K562 (cell line): ENCODE measurements around the gene LRRC74B. TPM values are rescaled to one million over a fixed set of nuclear protein-coding genes. Genes with fewer than 3 reads are reported as not detected.

Source experiments
- BRCA1 ChIP-seq, 2 experiments: fragments of 450-650 bp in 1 of 2; sonication (generic) in 1 of 2; formaldehyde crosslinking in 1 of 2; IDR thresholded peaks; 2 replicates each; pipeline versions ENCODE4 v1.5.0 to v1.6.1; 2017 to 2020; ENCODE audit warnings: mild to moderate bottlenecking in 1 of 2, missing genetic modification reagents in 1 of 2
- FIP1L1 ChIP-seq: fragments of 200-400 bp; formaldehyde crosslinking; IDR thresholded peaks from 2 replicates; pipeline ENCODE4 v1.6.1; 2018; ENCODE audit warnings: mild to moderate bottlenecking, low read depth, low read length; ENCODE audit not compliant: poor library complexity, severe bottlenecking
- FOXO4 ChIP-seq: fragments of 450-650 bp; formaldehyde crosslinking; IDR thresholded peaks from 2 replicates; pipeline ENCODE4 v1.4.0; 2020; ENCODE audit warnings: mild to moderate bottlenecking, moderate library complexity
- GTF2B ChIP-seq: IDR thresholded peaks from 2 replicates; pipeline ENCODE4 v1.6.1; 2011; ENCODE audit not compliant: insufficient read length; ENCODE audit errors: extremely low read depth
- HDAC2 ChIP-seq: fragments of 450-650 bp; IDR thresholded peaks from 2 replicates; pipeline ENCODE4 v1.6.1; 2016; ENCODE audit warnings: mild to moderate bottlenecking
- KAT8 ChIP-seq: fragments of 450-650 bp; IDR thresholded peaks from 2 replicates; pipeline ENCODE4 v1.6.1; 2016; ENCODE audit warnings: low read depth, mild to moderate bottlenecking
- KHSRP ChIP-seq: fragments of 450-650 bp; IDR thresholded peaks from 2 replicates; pipeline ENCODE4 v1.6.1; 2017
- L3MBTL2 ChIP-seq: fragments of 450-650 bp; IDR thresholded peaks from 2 replicates; pipeline ENCODE4 v1.6.1; 2016; ENCODE audit warnings: mild to moderate bottlenecking, moderate library complexity
- MAFK ChIP-seq: IDR thresholded peaks from 2 replicates; pipeline ENCODE4 v1.6.1; 2011; ENCODE audit warnings: low read length, improper control_type of control experiment
- MXI1 ChIP-seq: IDR thresholded peaks from 2 replicates; pipeline ENCODE4 v1.6.1; 2011; ENCODE audit warnings: low read depth, mild to moderate bottlenecking, improper control_type of control experiment, low read length
- NCOA4 ChIP-seq: fragments of 450-650 bp; IDR thresholded peaks from 2 replicates; pipeline ENCODE4 v1.6.1; 2018; ENCODE audit warnings: mild to moderate bottlenecking; ENCODE audit not compliant: partially characterized antibody
- SIN3B ChIP-seq: fragments of 450-650 bp; IDR thresholded peaks from 2 replicates; pipeline ENCODE4 v1.6.1; 2017; ENCODE audit warnings: low read depth, mild to moderate bottlenecking, moderate library complexity
- U2AF1 ChIP-seq: fragments of 200-400 bp; formaldehyde crosslinking; optimal IDR thresholded peaks from 2 replicates; pipeline ENCODE3; 2017; ENCODE audit warnings: mild to moderate bottlenecking, low read depth, low read length, moderate library complexity
- ZFPM2 ChIP-seq: fragments of 250-450 bp; sonication (Bioruptor Pico); IDR thresholded peaks from 2 replicates; pipeline ENCODE4 v1.5.1; 2022; ENCODE audit warnings: mild to moderate bottlenecking
- ZNF280B ChIP-seq: fragments of 250-450 bp; sonication (Bioruptor Pico); IDR thresholded peaks from 2 replicates; pipeline ENCODE4 v1.5.1; 2021; ENCODE audit warnings: mild to moderate bottlenecking
- ZNF316 ChIP-seq: fragments of 450-650 bp; IDR thresholded peaks from 2 replicates; pipeline ENCODE4 v1.6.1; 2016
- ZNF347 ChIP-seq: fragments of 450-650 bp; formaldehyde crosslinking; IDR thresholded peaks from 2 replicates; pipeline ENCODE4 v1.4.0; 2020; ENCODE audit warnings: low read depth, mild to moderate bottlenecking, moderate library complexity
- polyA plus RNA-seq, 8 experiments: library from polyadenylated mRNA; depleted of rRNA in 4 of 8; stranded (reverse) in 5 of 8; unstranded in 3 of 8; fragments of >200 nt; fragmentation: Nextera tagmentation in 2 of 8; fragmentation: Illumina TruSeq in 1 of 8; extraction: Ambion mirVana in 2 of 8; extraction: Trizol in 1 of 8; gene quantifications; 2 replicates each; pipeline versions ENCODE4 v1.2.1 to v1.2.3, GENCODE V29; 2011 to 2014; ENCODE audit warnings: inconsistent platforms in 1 of 8, missing spikeins in 1 of 8
- total RNA-seq, 7 experiments: library from RNA; depleted of rRNA in 6 of 7; stranded (reverse); fragments of >200 nt in 6 of 7; fragmentation: Illumina TruSeq in 2 of 7; extraction: Trizol in 2 of 7; gene quantifications; 2 replicates each; pipeline versions ENCODE4 v1.2.1 to v1.2.3, GENCODE V29; 2011 to 2021; ENCODE audit warnings: low replicate concordance in 1 of 7

LRRC74B gene
- total and polyA plus RNA-seq, 9 of the 15 experiments (the other 6 are each of a cell fraction or from before 2014, with no cell fraction given), result not detected

GRCh38 chr22:21001601-21002325, 44.0 kb upstream of the LRRC74B start, which contains the start of gene THAP7 (continued):
- TF ChIP-seq HDAC2, result no peak
- peak; percentile 97 for TF ChIP-seq MXI1
- no peak for TF ChIP-seq SIN3B
- TF ChIP-seq NCOA4, result no peak
- TF ChIP-seq L3MBTL2, result no peak
- no peak for TF ChIP-seq KHSRP
- TF ChIP-seq GTF2B, result no peak
- TF ChIP-seq BRCA1 (IDR thresholded peaks at IDR 0.05), result no peak
- TF ChIP-seq BRCA1 (CRISPR knock-in tag; IDR thresholded peaks at IDR 0.05), result no peak
- TF ChIP-seq MAFK, result peak; percentile 71
- no peak for TF ChIP-seq ZNF280B
- TF ChIP-seq FOXO4 (CRISPR knock-in tag), result peak; percentile 78
- TF ChIP-seq KAT8, result no peak
- no peak for TF ChIP-seq FIP1L1
- TF ChIP-seq ZFPM2, result peak; percentile 10; the same call in 1 of the 2 replicates
- no peak; the same call in 1 of the 2 replicates for TF ChIP-seq ZNF347 (CRISPR knock-in tag)
- TF ChIP-seq U2AF1, result no peak
- no peak for TF ChIP-seq ZNF316
